Measurements from ENCODE around the gene RPS27.

DNA sequence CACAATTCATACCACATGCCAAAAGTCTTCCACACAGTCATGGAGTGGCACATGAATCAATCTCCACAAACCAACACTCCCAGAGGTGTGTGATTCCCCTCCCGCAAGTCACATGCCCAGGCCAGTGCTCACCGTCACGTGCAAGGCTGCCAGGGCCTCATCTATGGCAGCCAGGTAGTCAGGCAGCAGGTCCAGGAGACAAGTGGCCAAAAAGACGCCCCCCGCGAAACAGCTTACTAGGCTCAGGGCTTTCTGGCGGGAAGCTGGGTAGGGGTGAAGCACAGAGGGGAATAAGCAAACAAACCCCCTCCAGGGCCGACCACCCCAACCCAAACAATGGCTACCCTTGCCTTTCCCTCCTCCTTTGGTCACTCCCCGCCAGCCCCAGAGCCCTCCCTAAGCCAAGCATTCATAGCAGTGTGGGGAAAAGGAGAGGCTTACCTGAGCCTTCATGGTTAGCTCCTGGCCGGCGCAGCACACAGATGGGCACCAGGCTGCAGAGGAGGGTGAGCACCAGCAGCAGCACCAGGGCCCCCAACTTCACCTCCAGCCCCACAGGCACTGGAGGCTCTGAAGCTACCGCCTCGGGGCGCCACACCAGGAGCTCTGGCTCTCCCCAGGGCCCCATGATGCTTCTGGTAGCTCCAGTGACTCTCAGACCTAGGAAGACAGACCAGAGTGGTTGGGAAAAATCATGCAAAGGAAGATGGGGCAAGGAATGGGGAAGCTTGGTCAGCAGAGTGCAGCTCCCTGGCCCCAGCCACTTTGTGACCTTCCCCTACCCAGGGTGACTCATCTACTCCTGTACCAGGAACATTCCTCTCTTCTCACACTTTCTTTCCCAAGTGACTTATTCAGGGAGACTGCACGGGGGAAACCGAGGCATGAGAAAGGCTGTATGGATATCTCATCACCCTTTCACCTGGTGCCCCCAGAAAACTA lies 28.2 kb upstream of the RPS27 start:
- TF ChIP-seq GATA3 (IDR thresholded peaks at IDR 0.05; ENCODE audit: low read depth, low read length) (no peak), GATA2 (IDR thresholded peaks at IDR 0.05; ENCODE audit: low read depth, low read length) (no peak)
